DMS153 (cell line): ENCODE data around the gene RPL10.

Experiments
- DNase-seq: peaks from one replicate; lab custom pipeline; 2025; lab: John Stamatoyannopoulos, UW

RPL10 gene

GRCh38 chrX:154430916-154431315, 32.7 kb downstream of the RPL10 start:
- DNase-seq, result no peak

- no peak for DNase-seq
Observed at GRCh38 chrX:154431341-154431740, 33.2 kb downstream of the RPL10 start.

- no peak for DNase-seq
Observed at GRCh38 chrX:154432210-154432609, 34.0 kb downstream of the RPL10 start.

- no peak for DNase-seq
Observed at GRCh38 chrX:154433605-154434004, 35.4 kb downstream of the RPL10 start.

- DNase-seq, result no peak
Observed at GRCh38 chrX:154434394-154435168, 36.4 kb downstream of the RPL10 start.

GRCh38 chrX:154435171-154435733, 37.1 kb downstream of the RPL10 start:
- no peak for DNase-seq

- DNase-seq, result no peak
Observed at GRCh38 chrX:154436374-154436982, 38.3 kb downstream of the RPL10 start.

- DNase-seq, result peak; percentile 22
Observed at GRCh38 chrX:154436983-154437752, 39.0 kb downstream of the RPL10 start, which contains the start of gene GDI1. Gene GDI1, plus strand, starts transcription at chrX:154437154. Its CDS starts 101 bp downstream, at chrX:154437255.

GRCh38 chrX:154437971-154438893, 40.1 kb downstream of the RPL10 start:
- DNase-seq, result no peak

- no peak for DNase-seq
Observed at GRCh38 chrX:154439841-154440240, 41.7 kb downstream of the RPL10 start.

- no peak for DNase-seq
Observed at GRCh38 chrX:154440623-154441357, 42.6 kb downstream of the RPL10 start.

- DNase-seq, result no peak
Observed at GRCh38 chrX:154441564-154441963, 43.4 kb downstream of the RPL10 start.

GRCh38 chrX:154441984-154442707, 44.0 kb downstream of the RPL10 start:
- DNase-seq, result no peak

- DNase-seq, result no peak
Observed at GRCh38 chrX:154443479-154443910, 45.3 kb downstream of the RPL10 start.

GRCh38 chrX:154443992-154444754, 46.0 kb downstream of the RPL10 start, which contains the start of gene FAM50A:
Gene FAM50A, plus strand, starts transcription at chrX:154444141. Its CDS starts 95 bp downstream, at chrX:154444236.
- peak; percentile 14 for DNase-seq

- no peak for DNase-seq
Observed at GRCh38 chrX:154444755-154445246, 46.6 kb downstream of the RPL10 start.

- DNase-seq, result no peak
Observed at GRCh38 chrX:154445776-154446175, 47.6 kb downstream of the RPL10 start.

GRCh38 chrX:154446430-154446829, 48.3 kb downstream of the RPL10 start:
- no peak for DNase-seq

GRCh38 chrX:154448484-154448883, 50.3 kb downstream of the RPL10 start:
- DNase-seq, result no peak
